Nephron progenitor cell (in vitro differentiated cells): ENCODE results near the gene IBA57.
"Not testable (repeated sequence)": the region's sequence is repeated elsewhere in the genome, so short reads cannot be mapped to it uniquely, and the experiment has no call there.

Source experiments
- DNase-seq: peaks from one replicate; pipeline ENCODE4 v3.0.0; 2021
- H3K27ac Mint-ChIP-seq: 2 replicates; pipeline ENCODE4 v1.8.0; 2021; ENCODE audit warnings: mild to moderate bottlenecking, moderate library complexity, mixed read lengths
- H3K27me3 Mint-ChIP-seq: 2 replicates; pipeline ENCODE4 v1.8.0; 2021; ENCODE audit warnings: mild to moderate bottlenecking, low read depth, mixed read lengths; ENCODE audit not compliant: poor library complexity
- H3K36me3 Mint-ChIP-seq: 2 replicates; pipeline ENCODE4 v1.8.0; 2021; ENCODE audit warnings: low read depth, mixed read lengths
- H3K4me1 Mint-ChIP-seq: 2 replicates; pipeline ENCODE4 v1.8.0; 2021; ENCODE audit warnings: mixed read lengths
- H3K4me3 Mint-ChIP-seq: 2 replicates; pipeline ENCODE4 v1.8.0; 2021; ENCODE audit warnings: mild to moderate bottlenecking, moderate library complexity, mixed read lengths
- H3K9me3 Mint-ChIP-seq: 2 replicates; pipeline ENCODE4 v1.8.0; 2021; ENCODE audit warnings: mild to moderate bottlenecking, moderate library complexity, mixed read lengths
- TF ChIP-seq, protein P1 (sequence below): fragments of 200-600 bp; sonication (generic); IDR thresholded peaks from 2 replicates; pipeline ENCODE4 v1.5.0; 2021; ENCODE audit warnings: antibody characterized with exemption

IBA57 gene

DNA sequence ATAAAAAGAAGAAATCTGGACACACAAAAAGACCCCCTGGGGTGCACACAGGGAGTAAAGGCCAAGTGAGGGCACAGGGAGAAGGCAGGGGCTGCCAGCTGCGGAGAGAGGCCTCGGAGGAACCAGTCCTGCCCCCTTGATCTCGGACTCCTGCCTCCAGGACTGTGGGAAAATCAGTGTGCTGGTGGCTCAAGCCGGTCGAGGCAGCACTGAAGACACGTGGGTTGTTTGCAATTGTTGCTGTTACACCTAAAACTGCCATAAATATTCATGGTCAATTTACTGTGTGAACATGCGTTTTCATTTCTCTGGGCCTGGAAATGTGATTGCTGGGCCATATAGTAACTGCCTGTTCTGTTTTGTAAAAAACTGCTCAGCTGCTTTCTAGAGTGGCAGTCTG lies 18.5 kb downstream of the IBA57 start:
- no peak for DNase-seq
- H3K4me3 Mint-ChIP-seq, result no peak overlapping the region
- H3K27me3 Mint-ChIP-seq, result peaks cover 19% of the 10 kb centered on the region
- TF ChIP-seq, protein P1, sequence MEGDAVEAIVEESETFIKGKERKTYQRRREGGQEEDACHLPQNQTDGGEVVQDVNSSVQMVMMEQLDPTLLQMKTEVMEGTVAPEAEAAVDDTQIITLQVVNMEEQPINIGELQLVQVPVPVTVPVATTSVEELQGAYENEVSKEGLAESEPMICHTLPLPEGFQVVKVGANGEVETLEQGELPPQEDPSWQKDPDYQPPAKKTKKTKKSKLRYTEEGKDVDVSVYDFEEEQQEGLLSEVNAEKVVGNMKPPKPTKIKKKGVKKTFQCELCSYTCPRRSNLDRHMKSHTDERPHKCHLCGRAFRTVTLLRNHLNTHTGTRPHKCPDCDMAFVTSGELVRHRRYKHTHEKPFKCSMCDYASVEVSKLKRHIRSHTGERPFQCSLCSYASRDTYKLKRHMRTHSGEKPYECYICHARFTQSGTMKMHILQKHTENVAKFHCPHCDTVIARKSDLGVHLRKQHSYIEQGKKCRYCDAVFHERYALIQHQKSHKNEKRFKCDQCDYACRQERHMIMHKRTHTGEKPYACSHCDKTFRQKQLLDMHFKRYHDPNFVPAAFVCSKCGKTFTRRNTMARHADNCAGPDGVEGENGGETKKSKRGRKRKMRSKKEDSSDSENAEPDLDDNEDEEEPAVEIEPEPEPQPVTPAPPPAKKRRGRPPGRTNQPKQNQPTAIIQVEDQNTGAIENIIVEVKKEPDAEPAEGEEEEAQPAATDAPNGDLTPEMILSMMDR, result no peak
- H3K36me3 Mint-ChIP-seq, result peaks cover 4% of the 10 kb centered on the region
- peaks cover 15% of the 10 kb centered on the region for H3K9me3 Mint-ChIP-seq
- H3K4me1 Mint-ChIP-seq, result peaks cover 11% of the 10 kb centered on the region
- H3K27ac Mint-ChIP-seq, result peak overlapping the region; percentile 87

DNA sequence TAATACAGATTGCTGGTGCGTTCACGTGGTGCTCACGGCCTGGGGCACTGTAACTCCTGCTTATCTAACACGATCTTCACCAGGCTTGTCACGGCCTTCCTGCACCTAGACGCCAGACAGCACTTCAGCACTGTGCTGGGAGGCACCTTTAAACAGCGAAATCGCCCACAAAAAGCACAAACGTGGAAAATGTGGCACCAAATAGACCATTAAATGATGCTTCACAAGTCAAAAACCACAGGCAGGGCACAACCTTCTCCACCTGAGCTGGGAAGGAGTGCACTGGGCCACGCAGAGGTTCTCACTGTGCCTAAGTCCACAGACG lies 20.0 kb downstream of the IBA57 start:
- no peak overlapping the region for H3K27ac Mint-ChIP-seq
- peaks cover 4% of the 10 kb centered on the region for H3K36me3 Mint-ChIP-seq
- H3K27me3 Mint-ChIP-seq, result peaks cover 20% of the 10 kb centered on the region
- H3K4me3 Mint-ChIP-seq, result no peak overlapping the region
- H3K4me1 Mint-ChIP-seq, result peaks cover 11% of the 10 kb centered on the region
- TF ChIP-seq, protein P1, result no peak
- peaks cover 15% of the 10 kb centered on the region for H3K9me3 Mint-ChIP-seq
- DNase-seq, result no peak

DNA sequence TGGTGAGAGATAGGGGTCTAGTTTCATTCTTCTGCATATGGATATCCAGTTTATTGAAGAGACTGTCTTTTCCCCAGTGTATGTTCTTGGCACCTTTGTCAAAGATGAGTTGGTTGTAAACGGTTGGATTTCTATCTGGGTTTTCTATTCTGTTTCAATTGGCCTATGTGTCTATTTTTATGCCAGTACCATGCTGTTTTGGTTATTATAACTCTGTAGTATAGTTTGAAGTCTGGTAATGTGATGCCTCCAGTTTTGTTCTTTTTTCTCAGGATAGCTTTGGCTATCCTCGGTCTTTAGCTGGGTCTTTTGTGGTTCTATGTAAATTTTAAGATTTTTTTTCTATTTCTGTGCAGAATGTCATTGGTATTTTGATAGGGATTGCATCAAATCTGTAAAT lies 22.6 kb downstream of the IBA57 start:
- Mint-ChIP-seq H3K27me3 (peaks cover 24% of the 10 kb centered on the region), H3K9me3 (peaks cover 15% of the 10 kb centered on the region), H3K4me1 (peaks cover 11% of the 10 kb centered on the region)
- not testable (repeated sequence) for H3K4me3 Mint-ChIP-seq, H3K36me3 Mint-ChIP-seq, H3K27ac Mint-ChIP-seq, DNase-seq

DNA sequence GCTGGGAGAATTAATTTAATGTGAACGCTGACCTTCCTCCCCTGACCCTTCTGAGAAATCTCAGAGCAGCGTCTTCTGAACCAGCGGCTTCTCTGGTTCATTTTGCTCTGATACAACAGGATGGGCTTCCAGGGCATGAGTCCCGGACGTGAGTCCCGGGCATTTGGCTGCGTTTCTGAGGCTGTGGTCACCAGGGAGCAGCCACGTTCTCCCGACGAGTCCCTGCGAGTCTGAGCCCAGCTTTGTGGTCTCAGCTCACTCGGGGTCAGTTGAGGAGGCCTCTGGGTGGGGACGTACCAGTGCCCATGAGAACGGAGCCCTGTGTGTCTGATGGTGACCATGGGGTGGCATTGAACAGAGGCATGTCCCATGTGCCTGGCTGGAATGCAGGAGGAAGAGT lies 24.6 kb downstream of the IBA57 start:
- Mint-ChIP-seq H3K4me1 (peaks cover 8% of the 10 kb centered on the region), H3K9me3 (peaks cover 15% of the 10 kb centered on the region), H3K27me3 (peaks cover 24% of the 10 kb centered on the region), H3K27ac (no peak overlapping the region), H3K36me3 (peaks cover 5% of the 10 kb centered on the region), H3K4me3 (no peak overlapping the region)
- TF ChIP-seq, protein P1, result no peak
- no peak for DNase-seq

DNA sequence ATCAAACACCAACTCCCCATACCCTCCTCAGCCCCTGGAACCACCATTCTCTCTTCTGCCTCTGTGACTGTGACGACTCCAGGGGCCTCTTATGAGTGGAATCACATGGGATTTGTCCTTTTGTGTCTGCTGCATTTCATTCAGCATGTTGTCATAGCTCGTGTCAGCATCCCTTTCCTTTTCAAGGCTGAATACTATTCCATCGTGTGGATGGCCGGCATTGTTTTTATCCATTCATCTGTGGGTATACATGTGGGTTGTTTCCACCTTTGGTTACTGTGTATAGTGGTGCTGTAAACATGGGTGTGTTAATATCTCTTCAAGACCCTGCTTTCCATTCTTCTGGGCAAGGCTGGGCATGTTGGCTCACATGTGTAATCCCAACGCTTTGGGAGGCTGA lies 25.2 kb downstream of the IBA57 start:
- DNase-seq, result no peak
- H3K9me3 Mint-ChIP-seq, result peaks cover 15% of the 10 kb centered on the region
- TF ChIP-seq, protein P1, result no peak
- no peak overlapping the region for H3K27ac Mint-ChIP-seq
- H3K27me3 Mint-ChIP-seq, result peaks cover 26% of the 10 kb centered on the region
- peaks cover 10% of the 10 kb centered on the region for H3K36me3 Mint-ChIP-seq
- H3K4me3 Mint-ChIP-seq, result no peak overlapping the region
- peaks cover 8% of the 10 kb centered on the region for H3K4me1 Mint-ChIP-seq

DNA sequence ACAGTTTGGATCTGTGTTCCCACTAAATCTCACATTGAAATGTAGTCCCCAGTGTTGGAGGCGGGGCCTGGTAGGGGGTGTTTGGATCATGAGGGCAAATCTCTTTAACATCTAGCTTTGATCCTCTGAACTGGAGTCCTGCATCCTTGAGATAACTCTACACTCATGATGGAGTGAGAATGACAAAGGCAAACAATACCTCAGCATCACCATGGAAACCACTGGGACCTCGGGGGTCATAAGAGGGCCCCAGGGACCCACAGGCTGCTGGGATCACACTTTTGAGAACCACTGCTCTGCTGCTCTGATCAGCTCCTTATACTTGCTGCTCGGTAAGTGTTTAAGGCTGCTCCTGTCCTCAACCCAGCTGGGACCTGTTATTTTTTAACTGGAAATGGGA lies 28.8 kb downstream of the IBA57 start:
- TF ChIP-seq, protein P1, result no peak
- no peak overlapping the region for H3K27ac Mint-ChIP-seq
- H3K4me3 Mint-ChIP-seq, result no peak overlapping the region
- peaks cover 8% of the 10 kb centered on the region for H3K4me1 Mint-ChIP-seq
- DNase-seq, result no peak
- peaks cover 30% of the 10 kb centered on the region for H3K9me3 Mint-ChIP-seq
- peaks cover 23% of the 10 kb centered on the region for H3K36me3 Mint-ChIP-seq
- peaks cover 16% of the 10 kb centered on the region for H3K27me3 Mint-ChIP-seq
